LNCaP clone FGC (cell line): ENCODE results near the gene TBX6.

Experiments used
- DNase-seq: peaks from one replicate; pipeline ENCODE4 v3.0.0-alpha.2; 2011; ENCODE audit warnings: low read depth
- H3K4me3 ChIP-seq: 2 replicates; pipeline ENCODE4 v1.5.1; 2011; ENCODE audit warnings: mild to moderate bottlenecking, low read depth, low read length, control low read depth
- TF ChIP-seq, protein P1 (sequence below): IDR thresholded peaks from 2 replicates; pipeline ENCODE4 v1.5.1; 2012; ENCODE audit warnings: mild to moderate bottlenecking; ENCODE audit not compliant: control insufficient read depth, insufficient read depth; ENCODE audit errors: extremely low read depth

The TBX6 gene

DNA sequence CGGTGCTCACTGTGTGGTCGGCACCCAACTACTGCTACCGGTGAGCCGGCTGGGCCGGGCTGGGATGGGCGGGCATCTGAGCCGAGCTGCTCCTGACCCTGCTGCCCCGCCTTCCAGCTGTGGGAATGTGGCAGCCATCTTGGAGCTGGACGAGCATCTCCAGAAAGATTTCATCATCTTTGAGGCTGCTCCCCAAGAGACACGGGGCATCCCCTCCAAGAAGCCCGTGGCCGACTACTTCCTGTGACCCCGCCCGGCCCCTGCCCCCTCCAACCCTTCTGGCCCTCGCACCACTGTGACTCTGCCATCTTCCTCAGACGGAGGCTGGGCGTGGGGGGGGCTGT lies 6.9 kb downstream of the TBX6 start:
- no peak overlapping the region for H3K4me3 ChIP-seq
- TF ChIP-seq, protein P1, sequence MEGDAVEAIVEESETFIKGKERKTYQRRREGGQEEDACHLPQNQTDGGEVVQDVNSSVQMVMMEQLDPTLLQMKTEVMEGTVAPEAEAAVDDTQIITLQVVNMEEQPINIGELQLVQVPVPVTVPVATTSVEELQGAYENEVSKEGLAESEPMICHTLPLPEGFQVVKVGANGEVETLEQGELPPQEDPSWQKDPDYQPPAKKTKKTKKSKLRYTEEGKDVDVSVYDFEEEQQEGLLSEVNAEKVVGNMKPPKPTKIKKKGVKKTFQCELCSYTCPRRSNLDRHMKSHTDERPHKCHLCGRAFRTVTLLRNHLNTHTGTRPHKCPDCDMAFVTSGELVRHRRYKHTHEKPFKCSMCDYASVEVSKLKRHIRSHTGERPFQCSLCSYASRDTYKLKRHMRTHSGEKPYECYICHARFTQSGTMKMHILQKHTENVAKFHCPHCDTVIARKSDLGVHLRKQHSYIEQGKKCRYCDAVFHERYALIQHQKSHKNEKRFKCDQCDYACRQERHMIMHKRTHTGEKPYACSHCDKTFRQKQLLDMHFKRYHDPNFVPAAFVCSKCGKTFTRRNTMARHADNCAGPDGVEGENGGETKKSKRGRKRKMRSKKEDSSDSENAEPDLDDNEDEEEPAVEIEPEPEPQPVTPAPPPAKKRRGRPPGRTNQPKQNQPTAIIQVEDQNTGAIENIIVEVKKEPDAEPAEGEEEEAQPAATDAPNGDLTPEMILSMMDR: no peak

GRCh38 chr16:30084096-30084815 lies 7.5 kb downstream of the TBX6 start:
- no peak overlapping the region for H3K4me3 ChIP-seq
- DNase-seq: no peak
- TF ChIP-seq, protein P1: no peak

More for the DNA sequence above, 6.9 kb downstream of the TBX6 start:
- DNase-seq: no peak

GRCh38 chr16:30083216-30084055 lies 8.3 kb downstream of the TBX6 start:
- H3K4me3 ChIP-seq: no peak overlapping the region
- TF ChIP-seq, protein P1: no peak
- DNase-seq: no peak

DNA sequence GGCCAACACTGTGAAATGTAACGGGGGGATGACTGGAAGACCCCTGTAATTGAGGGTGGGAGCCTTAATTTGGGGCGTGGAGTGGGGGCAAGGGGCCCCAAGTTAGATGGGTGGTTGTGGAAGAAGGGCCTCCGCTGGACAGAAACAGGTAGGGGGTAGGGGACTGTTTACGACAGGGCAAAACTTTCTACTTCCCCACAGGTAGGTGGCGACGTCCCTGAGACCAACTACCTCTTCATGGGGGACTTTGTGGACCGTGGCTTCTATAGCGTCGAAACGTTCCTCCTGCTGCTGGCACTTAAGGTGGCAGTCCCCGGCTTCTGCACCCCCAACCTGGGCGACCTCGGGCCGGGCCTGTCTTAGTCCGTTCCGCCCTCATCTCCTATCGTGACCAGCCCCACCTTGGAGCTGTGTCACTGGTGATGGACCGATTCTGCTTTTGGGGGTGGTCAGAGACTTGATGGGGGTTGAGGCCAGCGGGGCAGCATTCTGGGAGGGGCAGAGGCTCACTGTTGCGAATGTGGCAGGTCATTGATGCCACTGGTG lies 9.1 kb downstream of the TBX6 start:
- no peak overlapping the region for H3K4me3 ChIP-seq
- DNase-seq: no peak
- TF ChIP-seq, protein P1: peak; percentile 23; the same call in 1 of the 2 replicates

DNA sequence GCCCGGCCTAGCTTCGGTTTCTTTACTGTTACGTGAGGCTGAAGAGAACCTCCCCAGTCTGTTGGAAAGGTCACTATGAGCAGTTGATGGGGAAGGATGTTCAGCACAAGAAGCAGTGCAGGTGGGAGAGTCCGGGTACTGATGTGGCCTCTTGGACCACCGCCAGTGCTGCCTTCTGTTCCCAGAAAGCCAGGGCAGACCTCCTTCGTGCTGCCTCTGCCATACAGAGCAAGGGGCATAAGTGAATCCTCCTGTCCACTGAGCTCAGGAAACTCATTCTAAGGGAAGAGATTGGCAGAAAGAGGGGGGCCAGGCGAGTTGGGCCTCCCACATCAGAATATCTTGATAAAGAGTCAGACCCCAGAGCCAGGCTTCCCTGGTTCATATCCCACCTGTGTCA lies 12.2 kb downstream of the TBX6 start:
- H3K4me3 ChIP-seq: no peak overlapping the region
- no peak for DNase-seq
- TF ChIP-seq, protein P1: no peak

DNA sequence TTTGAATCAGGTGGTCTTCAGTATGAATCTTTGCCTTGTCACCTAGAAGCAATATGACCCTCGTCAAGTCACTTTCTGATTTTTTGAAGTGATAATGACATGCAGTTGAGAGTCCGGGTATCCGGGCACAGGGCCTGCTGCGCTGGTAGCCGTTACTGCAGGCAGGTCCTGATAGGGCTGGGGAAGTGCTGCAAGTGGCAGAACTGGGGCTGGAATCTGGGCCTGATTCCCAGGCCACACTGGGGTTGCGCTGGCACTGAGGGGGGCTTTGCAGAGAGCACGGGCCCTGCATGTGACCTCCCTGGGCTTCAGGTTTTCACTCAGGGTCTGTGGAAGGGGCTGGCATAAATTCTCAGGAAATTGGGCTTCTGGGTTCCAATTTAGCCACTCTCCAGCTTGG lies 13.0 kb downstream of the TBX6 start:
- H3K4me3 ChIP-seq: no peak overlapping the region
- DNase-seq: no peak
- TF ChIP-seq, protein P1: no peak
